ENCODE data around the gene CD300H.

- TF ChIP-seq GATA2 (IDR thresholded peaks at IDR 0.05; ENCODE audit: low read depth, low read length), result no peak
- no peak for TF ChIP-seq GATA3 (IDR thresholded peaks at IDR 0.05; ENCODE audit: low read depth, low read length)
Measured at GRCh38 chr17:74522381-74523105, 44.8 kb downstream of the CD300H start.
